HepG2 (cell line): ENCODE measurements around the gene SQOR. TPM values are rescaled to one million over a fixed set of nuclear protein-coding genes. Genes with fewer than 3 reads are reported as not detected.

Source experiments
- ATF7-NPFF ChIP-seq: sonication (generic); formaldehyde crosslinking; IDR thresholded peaks from 2 replicates; pipeline ENCODE4 v1.8.1; 2023; ENCODE audit warnings: mild to moderate bottlenecking, low read depth, missing genetic modification reagents, moderate library complexity
- DMAP1 ChIP-seq: IDR thresholded peaks from 2 replicates; pipeline ENCODE4 v1.6.1; 2016
- EED ChIP-seq: sonication (generic); formaldehyde crosslinking; IDR thresholded peaks from 2 replicates; pipeline ENCODE4 v1.5.0; 2020; ENCODE audit warnings: mild to moderate bottlenecking, missing genetic modification reagents
- ELF1 ChIP-seq: sonication (generic); formaldehyde crosslinking; IDR thresholded peaks from 2 replicates; pipeline ENCODE4 v1.4.0; 2020; ENCODE audit warnings: missing genetic modification reagents
- FOSL1 ChIP-seq: sonication (generic); formaldehyde crosslinking; IDR thresholded peaks from 2 replicates; pipeline ENCODE4 v1.9.0; 2021; ENCODE audit warnings: missing genetic modification reagents, borderline replicate concordance
- HMG20A ChIP-seq: IDR thresholded peaks from 2 replicates; pipeline ENCODE4 v1.6.1; 2016; ENCODE audit warnings: borderline replicate concordance
- HMGXB4 ChIP-seq, 2 experiments: sonication (generic) in 1 of 2; formaldehyde crosslinking in 1 of 2; IDR thresholded peaks; 2 replicates each; pipeline versions ENCODE4 v1.4.0 to v1.6.1; 2018 to 2020; ENCODE audit warnings: missing genetic modification reagents in 2 of 2, borderline replicate concordance in 1 of 2, low read depth in 1 of 2, mild to moderate bottlenecking in 1 of 2, missing biosample characterization in 1 of 2
- NFE2 ChIP-seq: sonication (generic); formaldehyde crosslinking; IDR thresholded peaks from 2 replicates; pipeline ENCODE4 v1.4.0; 2020; ENCODE audit warnings: missing genetic modification reagents
- PAXIP1 ChIP-seq: sonication (generic); formaldehyde crosslinking; conservative IDR thresholded peaks from 2 replicates; pipeline ENCODE4 v1.4.0; 2020; ENCODE audit warnings: mild to moderate bottlenecking, missing genetic modification reagents, moderate library complexity
- PTBP1 ChIP-seq: fragments of 200-400 bp; formaldehyde crosslinking; IDR thresholded peaks from 2 replicates; pipeline ENCODE4 v1.6.1; 2018; ENCODE audit warnings: low read length, low read depth; ENCODE audit not compliant: poor library complexity, severe bottlenecking
- RNF219 ChIP-seq: sonication (generic); formaldehyde crosslinking; IDR thresholded peaks from 2 replicates; pipeline ENCODE4 v1.5.0; 2020; ENCODE audit warnings: mild to moderate bottlenecking, missing genetic modification reagents
- SAP130 ChIP-seq: IDR thresholded peaks from 2 replicates; pipeline ENCODE4 v1.6.1; 2016; ENCODE audit warnings: low read depth
- SP2 ChIP-seq: sonication (generic); formaldehyde crosslinking; IDR thresholded peaks from 2 replicates; pipeline ENCODE4 v1.5.1; 2020; ENCODE audit warnings: mild to moderate bottlenecking, missing genetic modification reagents
- TARDBP ChIP-seq: sonication (generic); formaldehyde crosslinking; IDR thresholded peaks from 2 replicates; pipeline ENCODE4 v1.8.0; 2022; ENCODE audit warnings: mild to moderate bottlenecking, missing genetic modification reagents
- TOE1 ChIP-seq: sonication (generic); formaldehyde crosslinking; IDR thresholded peaks from 2 replicates; pipeline ENCODE4 v1.4.0; 2020; ENCODE audit warnings: mild to moderate bottlenecking, missing genetic modification reagents
- YEATS4 ChIP-seq: sonication (generic); formaldehyde crosslinking; IDR thresholded peaks from 2 replicates; pipeline ENCODE4 v1.4.0; 2020; ENCODE audit warnings: missing genetic modification reagents, borderline replicate concordance
- ZFY ChIP-seq: sonication (generic); formaldehyde crosslinking; IDR thresholded peaks from 2 replicates; pipeline ENCODE4 v1.4.0; 2020; ENCODE audit warnings: missing genetic modification reagents
- ZFYVE20 ChIP-seq: sonication (generic); formaldehyde crosslinking; IDR thresholded peaks from 2 replicates; pipeline ENCODE4 v1.8.0; 2023; ENCODE audit warnings: low read depth, mild to moderate bottlenecking, moderate library complexity, missing genetic modification reagents, borderline replicate concordance
- ZNF20 ChIP-seq: sonication (generic); formaldehyde crosslinking; IDR thresholded peaks from 2 replicates; pipeline ENCODE4 v1.4.0; 2020; ENCODE audit warnings: mild to moderate bottlenecking, moderate library complexity, missing genetic modification reagents
- ZNF251 ChIP-seq: sonication (generic); formaldehyde crosslinking; IDR thresholded peaks from 2 replicates; pipeline ENCODE4 v1.9.0; 2021; ENCODE audit warnings: mild to moderate bottlenecking, missing genetic modification reagents
- ZNF264 ChIP-seq: sonication (generic); formaldehyde crosslinking; IDR thresholded peaks from 2 replicates; pipeline ENCODE4 v1.4.0; 2020; ENCODE audit warnings: missing genetic modification reagents
- ZNF331 ChIP-seq: sonication (generic); formaldehyde crosslinking; IDR thresholded peaks from 2 replicates; pipeline ENCODE4 v1.4.0; 2020; ENCODE audit warnings: missing genetic modification reagents
- ZNF75D ChIP-seq: sonication (generic); formaldehyde crosslinking; IDR thresholded peaks from 2 replicates; pipeline ENCODE4 v1.8.1; 2023; ENCODE audit warnings: missing genetic modification reagents, mild to moderate bottlenecking, borderline replicate concordance
- ZSCAN25 ChIP-seq: sonication (generic); formaldehyde crosslinking; IDR thresholded peaks from 2 replicates; pipeline ENCODE4 v1.8.0; 2022; ENCODE audit warnings: mild to moderate bottlenecking, missing genetic modification reagents
- polyA plus RNA-seq, 8 experiments: library from polyadenylated mRNA; depleted of rRNA in 3 of 8; stranded (reverse) in 7 of 8; unstranded in 1 of 8; fragments of >200 nt; fragmentation: Illumina TruSeq in 4 of 8; extraction: Trizol in 4 of 8; gene quantifications; 2 replicates each; pipeline versions ENCODE4 v1.2.1 to v1.2.3, GENCODE V29; 2011 to 2016; ENCODE audit warnings: low read depth in 4 of 8, missing spikeins in 1 of 8, mixed read lengths in 1 of 8; ENCODE audit not compliant: insufficient read depth in 1 of 8
- total RNA-seq, 5 experiments: library from RNA; depleted of rRNA; stranded (reverse); fragments of >200 nt; fragmentation: Illumina TruSeq; extraction: Trizol; gene quantifications; 2 replicates each; pipeline ENCODE4 v1.2.3, GENCODE V29; 2016; ENCODE audit warnings: low read depth in 1 of 5

The SQOR gene
- total and polyA plus RNA-seq, 2 of the 13 experiments (the other 11 are each of a cell fraction or from before 2014, with no cell fraction given): 19.3 to 19.4 TPM

- no peak for TF ChIP-seq FOSL1
- no peak for TF ChIP-seq ZNF264
- no peak for TF ChIP-seq SP2 (CRISPR knock-in tag)
- no peak for TF ChIP-seq ZNF20
- peak; percentile 53; the same call in 1 of the 2 replicates for TF ChIP-seq NFE2 (CRISPR knock-in tag)
- TF ChIP-seq EED (CRISPR knock-in tag): no peak
- TF ChIP-seq PTBP1: no peak
- TF ChIP-seq ZNF75D (CRISPR knock-in tag): no peak
- TF ChIP-seq HMG20A (CRISPR knock-in tag): peak; percentile 13; the same call in 1 of the 2 replicates
- TF ChIP-seq DMAP1 (CRISPR knock-in tag): 0 out of 2 replicates have a peak, but pooled peaks have one; percentile 48
- TF ChIP-seq ZNF251: no peak
- TF ChIP-seq TOE1 (CRISPR knock-in tag): no peak
- no peak for TF ChIP-seq ZSCAN25 (CRISPR knock-in tag)
- TF ChIP-seq RNF219 (CRISPR knock-in tag): no peak
- no peak for TF ChIP-seq YEATS4 (CRISPR knock-in tag)
- TF ChIP-seq ZNF331 (CRISPR knock-in tag): peak; percentile 33; the same call in 1 of the 2 replicates
- no peak for TF ChIP-seq TARDBP (CRISPR knock-in tag)
- 0 out of 2 replicates have a peak, but pooled peaks have one; percentile 14 for TF ChIP-seq ZFY (CRISPR knock-in tag)
- peak; percentile 49 for TF ChIP-seq SAP130 (CRISPR knock-in tag)
- TF ChIP-seq HMGXB4 (CRISPR knock-in tag; IDR thresholded peaks at IDR 0.05; ENCODE audit: borderline replicate concordance in 1 of 2, low read depth in 1 of 2): no peak
- no peak for TF ChIP-seq ZFYVE20
- no peak for TF ChIP-seq ELF1
- TF ChIP-seq PAXIP1 (CRISPR knock-in tag): no peak
- no peak for TF ChIP-seq ATF7-NPFF
Measured at GRCh38 chr15:45637552-45638033, 2.8 kb downstream of the SQOR start (continued).
